ENCODE measurements around the gene BUB1B. TPM values are rescaled to one million over a fixed set of nuclear protein-coding genes. Genes with fewer than 3 reads are reported as not detected.
A peak's percentile ranks its signal among the peaks of the same experiment; 100 is the strongest.

BUB1B gene
- total RNA-seq, 1 experiment from 2014 or later: 83.2 TPM

DNA sequence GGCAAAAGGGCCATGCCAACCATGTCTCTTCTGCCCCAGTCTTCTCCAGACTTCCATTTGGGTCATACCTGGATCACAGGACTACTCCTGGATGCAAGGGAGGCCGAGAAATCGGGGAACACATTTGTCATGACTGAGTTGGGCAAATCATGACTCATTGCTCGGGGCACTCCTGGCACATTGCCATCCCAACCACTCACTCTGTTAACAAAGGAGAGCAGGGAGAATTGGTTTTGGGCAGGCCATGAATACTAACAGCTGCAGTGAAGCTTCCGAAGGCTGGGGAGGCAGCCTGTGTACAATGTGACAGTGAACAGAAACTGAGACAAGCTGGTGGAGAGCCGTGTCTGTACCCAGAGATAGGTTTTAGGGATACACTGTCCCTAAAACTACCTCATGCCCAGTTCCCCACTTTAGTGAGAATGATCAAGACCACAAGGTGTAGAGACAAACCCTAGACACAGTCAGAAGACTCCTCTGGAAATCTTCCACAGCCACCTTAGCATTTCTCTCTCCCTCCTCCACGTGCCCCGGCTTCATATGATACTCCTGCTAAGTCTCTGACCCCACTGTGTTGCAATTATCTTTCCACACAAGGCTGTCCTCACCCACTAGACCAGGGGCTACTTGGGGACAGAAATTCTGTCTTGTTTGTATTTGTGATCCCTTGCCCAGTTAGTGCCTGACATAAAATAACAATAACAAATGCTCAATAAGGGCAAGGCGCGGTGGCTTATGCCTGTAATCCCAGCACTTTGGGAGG, 10.5 kb upstream of the BUB1B start:
- Histone ChIP-seq H3K56ac (ENCODE audit: insufficient read length, low read depth, low read length) (no peak overlapping the region), H3K27me3 (ENCODE audit: insufficient read depth, low read length) (no peaks in the 10 kb centered on the region), H3K18ac (ENCODE audit: insufficient read length, low read depth, low read length) (no peak overlapping the region), H2AK5ac (ENCODE audit: insufficient read length, low read length) (no peak overlapping the region), H2BK12ac (ENCODE audit: insufficient read length, low read depth, low read length) (no peak overlapping the region), H4K20me1 (ENCODE audit: control insufficient read depth, insufficient read depth, insufficient read length) (no peaks in the 10 kb centered on the region), H3K4me2 (ENCODE audit: insufficient read depth, insufficient read length, low read length) (no peak overlapping the region), H3K9ac (ENCODE audit: extremely low read depth, insufficient read length, low read length) (no peak overlapping the region), H2BK5ac (ENCODE audit: insufficient read length, low read length) (no peak overlapping the region), H2BK15ac (ENCODE audit: low read depth, low read length) (no peak overlapping the region), H3K9me3 (ENCODE audit: control insufficient read depth, low read depth, low read length) (no peaks in the 10 kb centered on the region), H4K91ac (ENCODE audit: insufficient read length, low read depth, low read length) (no peak overlapping the region), H2AFZ (ENCODE audit: low read length) (no peak overlapping the region), H3K27ac (ENCODE audit: insufficient read length, low read depth, low read length) (no peak overlapping the region), H3K4me1 (ENCODE audit: insufficient read depth, low read length) (no peaks in the 10 kb centered on the region; the same call in 1 of the 2 replicates), H2BK120ac (ENCODE audit: low read depth, low read length, poor library complexity, severe bottlenecking) (no peak overlapping the region), H3K23ac (ENCODE audit: insufficient read length, low read depth, low read length) (no peak overlapping the region), H3K4ac (ENCODE audit: low read depth, low read length) (no peak overlapping the region), H3T11ph (ENCODE audit: low read length) (no peak overlapping the region), H3K23me2 (ENCODE audit: insufficient read length, low read depth, low read length, poor library complexity, severe bottlenecking) (no peaks in the 10 kb centered on the region), H4K5ac (ENCODE audit: insufficient read length, low read depth, low read length) (no peak overlapping the region), H3K79me2 (ENCODE audit: insufficient read depth, low read length) (no peaks in the 10 kb centered on the region), H2BK20ac (ENCODE audit: low read depth, low read length, poor library complexity, severe bottlenecking) (no peak overlapping the region), H3K79me1 (ENCODE audit: insufficient read depth, low read depth, low read length, poor library complexity, severe bottlenecking) (no peaks in the 10 kb centered on the region), H4K8ac (replicated peaks; ENCODE audit: insufficient read length, low read depth, low read length) (no peak overlapping the region), H3K14ac (ENCODE audit: insufficient read depth, low read length) (no peak overlapping the region)
- no peaks in the 10 kb centered on the region; a peak in 1 of 5 replicates for H3K9me3 Mint-ChIP-seq
- peaks cover 2% of the 10 kb centered on the region; the same call in 1 of the 2 replicates for H3K27me3 Mint-ChIP-seq (ENCODE audit: low read depth)
- no CpG with 5 or more reads among the region's 9 CpGs for WGBS (ENCODE audit: extremely low coverage, insufficient read length, low lambda C conversion rate)
- H3K36me3 Mint-ChIP-seq (ENCODE audit: insufficient read depth in 1 of 3, low read depth in 3 of 3): no peaks in the 10 kb centered on the region; a peak in 1 of 7 replicates
- H3K4me3 Mint-ChIP-seq: no peak overlapping the region
- H3K27ac Mint-ChIP-seq: peak overlapping the region in 2 of 3 experiments; percentile 39 to 41; a peak in 2 of 7 replicates
- no peak for DNase-seq
- peaks cover 11 to 12% of the 10 kb centered on the region in 2 experiments for H3K4me1 Mint-ChIP-seq
- TF ChIP-seq, protein P1, sequence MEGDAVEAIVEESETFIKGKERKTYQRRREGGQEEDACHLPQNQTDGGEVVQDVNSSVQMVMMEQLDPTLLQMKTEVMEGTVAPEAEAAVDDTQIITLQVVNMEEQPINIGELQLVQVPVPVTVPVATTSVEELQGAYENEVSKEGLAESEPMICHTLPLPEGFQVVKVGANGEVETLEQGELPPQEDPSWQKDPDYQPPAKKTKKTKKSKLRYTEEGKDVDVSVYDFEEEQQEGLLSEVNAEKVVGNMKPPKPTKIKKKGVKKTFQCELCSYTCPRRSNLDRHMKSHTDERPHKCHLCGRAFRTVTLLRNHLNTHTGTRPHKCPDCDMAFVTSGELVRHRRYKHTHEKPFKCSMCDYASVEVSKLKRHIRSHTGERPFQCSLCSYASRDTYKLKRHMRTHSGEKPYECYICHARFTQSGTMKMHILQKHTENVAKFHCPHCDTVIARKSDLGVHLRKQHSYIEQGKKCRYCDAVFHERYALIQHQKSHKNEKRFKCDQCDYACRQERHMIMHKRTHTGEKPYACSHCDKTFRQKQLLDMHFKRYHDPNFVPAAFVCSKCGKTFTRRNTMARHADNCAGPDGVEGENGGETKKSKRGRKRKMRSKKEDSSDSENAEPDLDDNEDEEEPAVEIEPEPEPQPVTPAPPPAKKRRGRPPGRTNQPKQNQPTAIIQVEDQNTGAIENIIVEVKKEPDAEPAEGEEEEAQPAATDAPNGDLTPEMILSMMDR (conservative IDR thresholded peaks at IDR 0.05): no peak

Measured in H9 (cell line).